Smooth muscle cell of the brain vasculature (primary cell): ENCODE measurements around the gene FAM171A1.
"Not testable (repeated sequence)": the region's sequence is repeated elsewhere in the genome, so short reads cannot be mapped to it uniquely, and the experiment has no call there.

ENCODE experiments used
- DNase-seq: peaks from one replicate; pipeline ENCODE4 v3.0.0-alpha.2; 2012; ENCODE audit warnings: low read depth, low spot score

The FAM171A1 gene

GRCh38 chr10:15370856-15371701, at the start of gene FAM171A1:
FAM171A1 (minus strand) TSS chr10:15371289; CDS start chr10:15371052, 237 bp downstream.
- DNase-seq, result no peak

GRCh38 chr10:15420858-15421257, 49.8 kb upstream of the FAM171A1 start:
- DNase-seq, result no peak

DNA sequence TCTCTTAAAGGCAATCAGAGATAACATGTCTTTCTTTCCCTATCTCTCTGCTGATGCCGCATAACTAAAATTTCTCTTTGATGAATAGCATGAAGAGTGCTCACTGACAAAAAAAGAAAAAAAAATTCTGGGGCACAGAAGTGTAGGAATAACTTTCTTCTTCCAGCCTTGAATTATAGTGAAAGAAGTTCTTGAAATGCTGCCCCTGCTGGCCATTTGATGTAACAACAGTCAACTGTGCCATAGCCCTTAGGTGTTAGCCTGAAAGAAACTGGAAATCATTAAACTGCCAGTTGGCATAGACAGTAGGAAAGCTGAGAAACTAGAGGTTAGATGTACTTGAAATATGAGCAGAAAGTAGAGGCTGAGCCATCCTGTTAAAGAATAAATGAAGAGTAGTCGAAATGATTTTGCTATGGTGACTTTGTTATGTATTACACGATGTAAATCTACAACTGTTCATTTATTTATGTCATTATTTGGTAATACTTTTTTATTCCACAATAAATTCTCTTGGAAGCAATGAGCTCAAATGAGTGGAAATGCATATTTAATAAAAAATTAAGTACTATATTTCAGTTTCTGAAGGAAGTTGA, 48.3 kb upstream of the FAM171A1 start:
- no peak for DNase-seq

- DNase-seq, result no peak
Measured at GRCh38 chr10:15416034-15416433, 44.9 kb upstream of the FAM171A1 start.

GRCh38 chr10:15411010-15411409, 39.9 kb upstream of the FAM171A1 start:
- no peak for DNase-seq

DNA sequence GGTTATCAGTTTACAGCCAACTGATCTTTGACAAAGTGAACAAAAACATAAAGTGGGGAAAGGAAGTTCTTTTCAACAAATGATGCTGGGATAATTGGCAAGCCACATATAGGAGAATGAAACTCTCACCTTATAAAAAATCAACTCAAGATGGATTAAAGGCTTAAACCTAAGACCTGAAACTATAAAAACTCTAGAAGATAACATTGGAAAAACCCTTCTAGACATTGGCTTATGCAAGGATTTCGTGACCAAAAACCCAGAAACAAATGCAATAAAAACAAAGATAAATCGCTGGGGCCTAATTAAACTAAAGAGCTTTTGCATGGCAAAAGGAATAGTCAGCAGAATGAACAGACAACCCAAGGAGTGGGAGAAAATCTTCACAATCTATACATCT, 38.3 kb upstream of the FAM171A1 start:
- DNase-seq, result not testable (repeated sequence)

- DNase-seq, result no peak
Measured at GRCh38 chr10:15408557-15408956, 37.5 kb upstream of the FAM171A1 start.

DNA sequence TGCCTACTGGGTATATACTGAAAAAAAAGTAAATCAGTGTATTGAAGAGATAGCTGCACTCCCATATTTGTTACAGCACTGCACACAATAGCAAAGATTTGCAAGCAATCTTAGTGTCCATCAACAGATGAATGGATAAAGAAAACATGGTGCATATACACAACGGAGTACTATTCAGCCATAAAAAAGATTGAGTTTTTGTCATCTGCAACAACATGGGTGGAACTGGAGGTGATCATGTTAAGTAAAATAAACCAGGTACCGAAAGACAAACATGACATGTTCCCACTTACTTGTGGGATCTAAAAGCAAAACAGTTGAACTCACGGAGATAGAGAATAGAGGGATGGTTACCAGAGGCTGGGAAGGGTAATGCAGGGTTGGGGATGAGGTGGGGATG, 34.2 kb upstream of the FAM171A1 start:
- DNase-seq, result no peak

DNA sequence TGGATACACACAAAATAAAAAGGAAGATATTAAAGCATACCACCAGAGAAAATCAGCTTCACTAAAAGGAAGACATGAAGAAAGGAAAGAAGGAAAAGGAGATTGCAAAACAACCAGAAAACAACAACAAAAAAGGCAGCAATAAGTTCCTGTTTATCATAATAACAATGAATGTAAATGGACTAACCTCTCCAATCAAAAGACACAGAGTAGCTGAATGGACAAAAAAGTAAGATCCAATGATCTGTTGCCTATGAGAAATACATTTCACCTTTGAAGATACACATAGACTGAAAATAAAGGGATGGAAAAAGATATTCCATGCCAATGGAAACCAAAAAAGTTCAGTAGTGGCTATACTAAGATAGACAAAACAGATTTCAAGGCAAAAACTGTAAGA, 30.3 kb upstream of the FAM171A1 start:
- DNase-seq, result no peak

GRCh38 chr10:15400461-15400860, 29.4 kb upstream of the FAM171A1 start:
- not testable (repeated sequence) for DNase-seq

DNA sequence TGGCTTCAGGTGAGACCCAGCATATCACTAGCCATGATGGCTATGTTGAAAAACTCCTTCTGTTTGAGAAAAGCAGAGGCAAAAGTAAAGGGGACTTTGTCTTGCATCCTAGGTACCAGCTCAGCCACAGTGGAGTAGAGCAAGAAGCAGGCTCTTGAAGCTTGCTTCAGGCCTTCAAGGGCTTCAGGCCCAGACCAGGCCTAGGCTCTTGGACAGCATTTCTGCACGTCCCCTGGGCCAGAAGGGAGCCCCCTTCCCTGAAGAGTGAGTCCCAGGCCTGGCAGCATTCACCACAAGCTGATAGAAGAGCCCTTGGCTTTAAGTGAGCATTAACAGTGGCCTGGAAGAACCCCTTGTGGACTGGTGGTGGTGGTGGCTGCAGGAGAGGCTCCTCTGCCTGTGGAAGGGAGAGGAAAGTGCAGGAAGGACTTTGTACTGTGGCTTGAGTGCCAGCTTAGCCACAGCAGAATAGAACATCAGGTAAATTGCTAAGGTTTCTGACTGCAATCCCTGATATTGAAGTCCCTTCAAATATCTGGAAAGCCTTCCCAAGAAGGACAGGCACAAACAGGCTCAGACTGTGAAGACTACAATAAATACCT, 28.1 kb upstream of the FAM171A1 start:
- no peak for DNase-seq

- DNase-seq, result no peak
Measured at GRCh38 chr10:15395935-15396334, 24.8 kb upstream of the FAM171A1 start.

DNA sequence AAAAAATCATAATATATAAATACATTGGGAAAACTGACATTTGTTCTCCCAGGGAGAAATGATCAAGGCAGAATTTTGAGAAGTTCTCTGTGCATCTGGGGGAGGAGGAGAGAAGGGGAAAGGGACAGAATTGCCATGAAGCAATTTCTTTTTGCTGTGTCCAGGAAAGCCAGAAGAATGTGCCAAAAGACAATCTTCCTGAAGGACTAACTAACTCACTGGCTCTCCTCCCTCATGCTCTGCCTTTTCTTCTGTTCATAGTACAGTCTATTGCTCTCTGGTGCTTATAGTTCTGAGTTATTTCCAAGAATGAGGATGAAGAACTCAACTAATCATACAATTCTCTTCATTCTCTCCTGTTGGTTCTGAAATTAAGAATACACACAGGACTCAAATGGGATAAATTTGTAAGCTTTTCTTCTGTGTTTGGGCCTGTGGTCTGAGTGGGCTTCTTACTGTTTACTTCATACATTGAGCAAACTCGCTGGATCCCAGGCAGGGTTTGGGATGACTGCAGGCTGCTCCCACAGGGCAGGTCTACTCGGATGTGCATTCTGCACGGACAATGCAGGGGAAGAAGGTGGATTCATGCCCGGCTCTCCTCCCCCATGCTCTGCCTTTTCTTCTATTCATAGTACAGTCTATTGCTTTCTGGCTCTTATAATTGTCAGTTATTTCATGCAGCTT, 22.2 kb upstream of the FAM171A1 start:
- no peak for DNase-seq

- DNase-seq, result no peak
Measured at GRCh38 chr10:15391491-15391890, 20.4 kb upstream of the FAM171A1 start.

- DNase-seq, result not testable (repeated sequence)
Measured at GRCh38 chr10:15388172-15388571, 17.1 kb upstream of the FAM171A1 start.

DNA sequence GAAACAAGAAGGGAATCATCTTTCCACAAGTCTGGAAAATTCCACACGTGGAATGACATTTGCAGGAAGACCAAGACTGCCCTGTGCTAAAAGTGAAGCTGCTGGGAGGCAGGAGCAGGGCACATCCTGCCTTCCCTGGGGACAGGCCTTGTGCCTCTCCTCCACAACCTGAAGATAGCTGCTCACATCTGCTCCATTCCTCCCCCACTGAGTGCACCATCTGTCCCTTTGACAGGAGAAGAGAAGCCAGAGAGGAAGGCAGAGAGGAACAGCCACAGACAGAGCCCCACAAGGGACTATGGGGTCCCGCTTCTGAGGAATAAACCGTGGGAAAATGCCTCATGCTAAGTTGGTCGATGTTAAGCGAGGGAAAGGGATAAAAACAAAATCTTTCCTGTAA, 15.9 kb upstream of the FAM171A1 start:
- no peak for DNase-seq

DNA sequence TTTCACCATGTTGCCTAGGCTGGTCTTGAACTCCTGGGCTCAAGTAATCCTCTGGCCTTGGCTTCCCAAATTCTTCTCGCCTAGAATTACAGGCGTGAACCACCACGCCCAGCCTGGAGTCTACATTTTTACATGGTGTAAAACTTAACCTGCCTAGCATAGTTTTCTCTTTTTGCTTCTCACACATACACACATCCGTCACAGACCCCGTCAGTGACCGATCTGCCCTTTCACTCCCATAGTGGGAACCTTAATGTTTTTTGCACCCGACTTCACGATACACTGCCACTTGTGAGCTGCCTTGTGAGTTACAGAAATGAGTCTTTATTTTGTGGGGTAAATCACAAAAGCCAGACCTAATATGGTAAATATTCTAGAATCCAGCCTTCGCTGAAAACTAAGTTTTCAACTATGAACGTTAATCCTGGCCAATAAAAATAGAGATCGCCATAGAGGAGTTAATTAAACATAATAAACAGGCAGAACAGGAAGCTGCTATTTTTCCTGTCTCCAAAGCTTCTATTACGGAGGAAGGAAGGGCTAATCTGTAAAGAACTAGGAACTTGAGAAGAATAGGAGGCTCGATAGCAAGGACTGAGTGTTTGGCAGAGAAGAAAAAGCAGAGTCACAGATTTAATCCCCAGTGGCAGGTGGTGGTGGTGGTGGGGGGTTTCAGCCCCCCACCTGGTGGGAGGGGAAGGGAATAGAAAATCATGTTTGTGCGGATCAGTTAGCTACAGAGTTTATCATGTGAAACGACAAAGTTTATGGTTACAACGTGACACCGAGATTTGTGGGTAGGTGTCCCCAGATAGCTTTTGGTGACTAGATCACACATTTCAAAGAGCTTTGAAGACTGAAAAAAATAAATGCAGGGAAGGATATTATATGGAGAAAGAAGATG, 14.7 kb upstream of the FAM171A1 start:
- DNase-seq, result no peak

GRCh38 chr10:15381420-15381819, 10.3 kb upstream of the FAM171A1 start:
- DNase-seq, result no peak

- DNase-seq, result no peak
Measured at GRCh38 chr10:15379078-15379477, 8.0 kb upstream of the FAM171A1 start.

DNA sequence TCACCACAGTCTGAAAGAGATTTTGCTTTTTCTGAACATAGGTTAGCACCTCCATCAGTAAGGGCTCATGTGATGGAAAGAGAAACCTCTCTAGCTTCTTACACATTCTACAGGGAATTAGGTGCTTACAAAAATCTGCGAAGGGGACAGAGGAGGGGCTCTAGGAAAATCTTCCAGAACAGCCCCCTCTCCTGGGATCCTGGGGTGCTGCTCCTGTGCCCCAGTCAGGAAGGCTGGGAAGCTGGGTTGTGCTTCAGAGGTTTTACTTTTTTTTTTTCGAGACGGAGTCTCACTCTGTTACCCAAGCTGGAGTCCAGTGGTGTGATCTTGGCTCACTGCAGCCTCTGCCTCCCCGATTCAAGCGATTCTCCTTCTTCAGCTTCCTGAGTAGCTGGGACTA, 7.5 kb upstream of the FAM171A1 start:
- DNase-seq, result no peak

DNA sequence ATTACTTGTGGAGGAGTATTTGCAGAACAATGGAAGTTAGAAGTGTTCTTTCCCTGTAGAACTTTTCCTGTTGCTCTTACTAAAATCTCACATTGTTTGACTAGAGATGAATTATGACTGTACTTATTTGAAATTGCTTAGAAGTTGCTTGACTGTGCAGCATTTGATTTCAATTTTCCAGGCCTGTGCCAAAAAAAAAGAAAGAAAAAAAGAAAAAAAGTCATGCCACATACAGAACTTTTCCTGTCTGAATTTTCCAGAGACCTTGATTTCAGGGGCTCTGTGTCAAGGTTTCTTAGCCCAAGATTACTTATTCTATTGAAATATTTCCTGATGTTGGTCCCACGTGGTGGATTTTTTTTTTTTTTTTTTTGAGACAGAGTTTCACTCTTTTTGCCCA, 3.5 kb upstream of the FAM171A1 start:
- DNase-seq, result no peak
